Brain microvascular endothelial cell (primary cell): ENCODE data around the gene GLRX2.
"Not testable (repeated sequence)": the region's sequence is repeated elsewhere in the genome, so short reads cannot be mapped to it uniquely, and the experiment has no call there.

Experiments used
- DNase-seq: peaks from one replicate; pipeline ENCODE4 v3.0.0-alpha.2; 2020
- H3K27ac ChIP-seq: fragments of 250-450 bp; sonication (Bioruptor Pico); 2 replicates; pipeline ENCODE4 v1.5.1; 2020; ENCODE audit warnings: mild to moderate bottlenecking, moderate library complexity
- H3K27me3 ChIP-seq: fragments of 250-450 bp; sonication (Bioruptor Pico); replicated peaks from 2 replicates; pipeline ENCODE4 v1.5.1; 2020; ENCODE audit warnings: mild to moderate bottlenecking
- H3K36me3 ChIP-seq: fragments of 250-450 bp; sonication (Bioruptor Pico); replicated peaks from 2 replicates; pipeline ENCODE4 v1.5.1; 2020; ENCODE audit warnings: mild to moderate bottlenecking
- H3K4me3 ChIP-seq: 2 replicates; pipeline ENCODE4 v1.5.1; 2011; ENCODE audit warnings: low read depth, mild to moderate bottlenecking, control low read depth, low read length, moderate library complexity
- in situ Hi-C: cut with HindIII; loops from 2 replicates; pipeline ENCODE4 v1.10.0; 2017; ENCODE audit warnings: low sequenced_read_pairs, low pct_ligation_motif_present
- TF ChIP-seq, protein P1 (sequence below): IDR thresholded peaks from 2 replicates; pipeline ENCODE4 v1.5.1; 2011; ENCODE audit warnings: low read depth, mild to moderate bottlenecking, moderate library complexity, low read length, control low read depth, inconsistent platforms; ENCODE audit errors: missing control alignments

GLRX2 gene

DNA sequence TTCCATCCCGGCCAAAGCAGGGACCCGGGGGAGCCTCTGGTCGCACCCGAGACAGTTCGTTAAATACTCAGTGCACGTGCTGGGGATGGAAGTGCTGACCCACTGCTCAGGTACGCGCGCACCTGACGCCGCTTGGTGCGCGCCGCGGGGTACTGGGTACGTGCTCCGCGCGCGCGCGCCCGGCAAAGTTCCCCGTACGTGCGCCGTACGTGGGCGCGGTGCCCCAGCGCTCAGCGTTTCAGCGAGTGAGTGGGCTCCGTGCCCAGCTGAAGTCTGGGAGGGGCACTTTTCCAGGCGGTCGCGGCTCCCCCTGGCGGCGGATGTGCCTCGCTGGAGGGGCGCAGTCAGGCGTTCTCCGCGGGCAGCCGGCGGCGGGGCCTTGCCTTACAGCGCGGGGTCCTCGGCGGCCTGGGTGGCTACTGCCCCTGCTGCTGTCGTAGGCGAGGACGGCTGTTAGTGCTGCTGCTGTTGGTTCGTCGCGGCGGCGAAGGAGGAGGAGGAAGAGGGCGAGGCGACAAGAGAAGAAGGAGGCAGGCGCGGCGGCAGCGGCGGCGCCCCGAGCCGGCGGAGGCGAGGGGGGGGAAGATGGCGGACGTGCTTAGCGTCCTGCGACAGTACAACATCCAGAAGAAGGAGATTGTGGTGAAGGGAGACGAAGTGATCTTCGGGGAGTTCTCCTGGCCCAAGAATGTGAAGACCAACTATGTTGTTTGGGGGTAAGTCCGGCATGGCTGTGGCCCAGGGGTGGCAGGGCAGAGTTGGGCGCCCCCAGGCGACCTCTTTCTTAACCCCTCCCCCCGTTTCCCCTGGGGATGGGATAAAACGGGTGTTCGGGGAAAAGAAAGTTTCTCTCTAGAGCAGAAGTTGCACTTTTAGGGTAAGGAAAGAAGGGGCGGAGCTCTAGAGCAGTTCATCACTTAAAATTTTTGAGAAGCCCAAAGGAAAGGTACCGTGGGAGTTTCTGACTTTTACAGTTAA is 16.7 kb upstream of the GLRX2 start, which contains the start of gene CDC73:
CDC73 (plus strand) TSS at position 416 of the 978 bp plus-strand sequence; CDS start at position 586, 170 bp downstream.
- DNase-seq: peak; percentile 95
- no peaks in the 10 kb centered on the region for H3K27me3 ChIP-seq
- H3K36me3 ChIP-seq: no peaks in the 10 kb centered on the region
- peak within 1 kb of the TSS; percentile 97 for H3K4me3 ChIP-seq
- TF ChIP-seq, protein P1, sequence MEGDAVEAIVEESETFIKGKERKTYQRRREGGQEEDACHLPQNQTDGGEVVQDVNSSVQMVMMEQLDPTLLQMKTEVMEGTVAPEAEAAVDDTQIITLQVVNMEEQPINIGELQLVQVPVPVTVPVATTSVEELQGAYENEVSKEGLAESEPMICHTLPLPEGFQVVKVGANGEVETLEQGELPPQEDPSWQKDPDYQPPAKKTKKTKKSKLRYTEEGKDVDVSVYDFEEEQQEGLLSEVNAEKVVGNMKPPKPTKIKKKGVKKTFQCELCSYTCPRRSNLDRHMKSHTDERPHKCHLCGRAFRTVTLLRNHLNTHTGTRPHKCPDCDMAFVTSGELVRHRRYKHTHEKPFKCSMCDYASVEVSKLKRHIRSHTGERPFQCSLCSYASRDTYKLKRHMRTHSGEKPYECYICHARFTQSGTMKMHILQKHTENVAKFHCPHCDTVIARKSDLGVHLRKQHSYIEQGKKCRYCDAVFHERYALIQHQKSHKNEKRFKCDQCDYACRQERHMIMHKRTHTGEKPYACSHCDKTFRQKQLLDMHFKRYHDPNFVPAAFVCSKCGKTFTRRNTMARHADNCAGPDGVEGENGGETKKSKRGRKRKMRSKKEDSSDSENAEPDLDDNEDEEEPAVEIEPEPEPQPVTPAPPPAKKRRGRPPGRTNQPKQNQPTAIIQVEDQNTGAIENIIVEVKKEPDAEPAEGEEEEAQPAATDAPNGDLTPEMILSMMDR: peak; percentile 78
- peak within 1 kb of the TSS; percentile 84 for H3K27ac ChIP-seq
- in situ Hi-C loops: no loop called here

GRCh38 chr1:193120604-193121166 is 15.5 kb upstream of the GLRX2 start:
- in situ Hi-C loops: no loop called here
- no peak overlapping the region for H3K4me3 ChIP-seq
- no peaks in the 10 kb centered on the region for H3K27me3 ChIP-seq
- no peak overlapping the region for H3K27ac ChIP-seq
- TF ChIP-seq, protein P1: no peak
- no peak for DNase-seq
- H3K36me3 ChIP-seq: no peaks in the 10 kb centered on the region

DNA sequence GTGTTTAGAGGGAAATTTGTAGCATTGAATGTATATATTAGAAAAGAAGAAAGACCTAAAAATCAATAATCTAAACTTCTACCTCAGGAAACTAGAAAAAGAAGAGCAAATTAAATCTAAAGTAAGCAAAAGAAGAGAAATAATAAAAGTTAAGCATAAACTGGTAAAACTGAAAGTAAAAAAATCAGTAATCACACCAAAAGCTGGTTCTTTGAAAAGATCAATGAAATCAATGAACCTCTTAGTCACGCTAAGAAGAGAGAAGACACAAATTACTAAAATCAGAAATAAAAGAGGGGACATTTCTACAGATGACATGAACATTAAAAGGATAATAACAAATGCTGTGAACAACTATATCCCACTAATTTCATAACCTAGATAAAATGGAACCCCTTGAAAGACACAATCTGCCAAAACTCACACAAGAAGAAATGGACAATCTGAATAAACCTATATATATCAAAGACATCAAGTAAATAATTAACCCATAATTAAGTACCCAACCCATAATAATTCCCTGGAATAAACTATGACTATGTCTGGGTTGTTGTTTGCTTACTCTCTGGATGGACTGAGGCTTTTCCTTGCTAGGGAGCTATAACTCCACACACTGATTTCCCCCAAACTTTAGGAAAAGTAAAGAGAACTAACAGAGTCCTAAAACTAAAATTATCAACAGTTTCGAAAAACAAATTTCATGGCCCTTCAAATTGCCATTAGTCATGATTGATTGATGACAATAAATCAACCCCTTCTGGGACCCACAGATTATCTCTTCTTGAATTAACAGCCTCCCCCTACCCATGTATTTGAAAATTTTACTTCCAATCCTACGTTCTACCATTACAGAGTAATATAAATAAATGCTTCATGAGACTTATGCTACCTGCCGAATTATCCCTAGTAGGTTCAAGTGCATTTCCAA is 13.9 kb upstream of the GLRX2 start:
- DNase-seq: no peak
- H3K27me3 ChIP-seq: no peaks in the 10 kb centered on the region
- in situ Hi-C loops: no loop called here
- H3K36me3 ChIP-seq: no peaks in the 10 kb centered on the region
- TF ChIP-seq, protein P1: no peak
- H3K4me3 ChIP-seq: no peak overlapping the region
- H3K27ac ChIP-seq: no peak overlapping the region

- Histone ChIP-seq H3K27ac (no peak overlapping the region), H3K27me3 (no peaks in the 10 kb centered on the region), H3K36me3 (no peaks in the 10 kb centered on the region), H3K4me3 (no peak overlapping the region)
- in situ Hi-C loops: no loop called here
- DNase-seq: no peak
- TF ChIP-seq, protein P1: no peak
These were observed 13.0 kb upstream of the GLRX2 start for GRCh38 chr1:193118194-193118593.

- H3K4me3 ChIP-seq, DNase-seq, H3K27ac ChIP-seq, H3K36me3 ChIP-seq, H3K27me3 ChIP-seq, in situ Hi-C loops: not testable (repeated sequence)
These were observed 12.0 kb upstream of the GLRX2 start for GRCh38 chr1:193117167-193117566.
